Measurements from ENCODE around the gene FBXL16.
"Not testable (repeated sequence)": the region's sequence is repeated elsewhere in the genome, so short reads cannot be mapped to it uniquely, and the experiment has no call there.

Gene FBXL16, protein sequence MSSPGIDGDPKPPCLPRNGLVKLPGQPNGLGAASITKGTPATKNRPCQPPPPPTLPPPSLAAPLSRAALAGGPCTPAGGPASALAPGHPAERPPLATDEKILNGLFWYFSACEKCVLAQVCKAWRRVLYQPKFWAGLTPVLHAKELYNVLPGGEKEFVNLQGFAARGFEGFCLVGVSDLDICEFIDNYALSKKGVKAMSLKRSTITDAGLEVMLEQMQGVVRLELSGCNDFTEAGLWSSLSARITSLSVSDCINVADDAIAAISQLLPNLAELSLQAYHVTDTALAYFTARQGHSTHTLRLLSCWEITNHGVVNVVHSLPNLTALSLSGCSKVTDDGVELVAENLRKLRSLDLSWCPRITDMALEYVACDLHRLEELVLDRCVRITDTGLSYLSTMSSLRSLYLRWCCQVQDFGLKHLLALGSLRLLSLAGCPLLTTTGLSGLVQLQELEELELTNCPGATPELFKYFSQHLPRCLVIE

DNA sequence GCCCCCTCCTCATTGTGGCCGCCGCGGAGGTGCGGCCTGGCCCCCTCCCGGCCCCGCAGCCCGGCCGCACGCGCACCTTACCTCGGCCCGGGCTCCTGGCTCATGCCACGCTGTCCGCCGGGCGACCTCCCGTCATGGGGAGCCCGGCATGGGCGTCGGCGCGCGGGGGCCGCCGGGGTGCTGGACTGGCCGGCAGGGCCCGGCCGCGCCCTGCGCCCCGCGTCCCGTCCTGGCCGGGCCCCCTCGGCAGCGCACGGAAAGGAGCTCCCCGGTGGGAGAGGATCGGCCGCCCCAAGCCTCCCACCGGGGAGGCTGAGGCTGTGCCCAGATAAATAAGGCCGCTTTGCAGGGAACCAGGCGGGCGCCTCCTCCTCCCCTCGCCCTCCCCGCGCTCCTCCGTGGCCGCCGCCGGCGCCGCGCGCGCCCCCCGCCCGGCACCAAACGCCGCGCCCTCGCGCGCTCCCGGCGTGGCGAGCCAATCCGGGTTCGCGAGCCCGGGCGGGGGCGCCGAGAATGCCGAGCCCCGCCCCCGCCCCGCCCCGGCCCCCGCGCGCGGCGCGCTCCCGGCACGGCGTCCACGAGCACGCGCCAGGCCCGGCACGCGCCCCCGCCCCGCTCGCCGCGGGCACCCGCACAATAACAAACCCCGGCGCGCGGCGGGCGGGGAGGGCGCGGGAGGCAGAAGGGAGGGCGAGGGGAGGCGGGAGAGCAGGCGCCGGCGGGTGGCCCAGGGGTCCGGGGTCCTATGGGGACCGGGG, at the start of gene FBXL16:
Gene FBXL16 (minus strand): TSS at position 371 of the 758 bp plus-strand sequence. CDS start 8,396 bp downstream, outside the sequence.
- no peak for DNase-seq (ENCODE audit: low read depth)
- H3K4me3 ChIP-seq (ENCODE audit: low read depth, low read length) = no peak within 1 kb of the TSS

DNA sequence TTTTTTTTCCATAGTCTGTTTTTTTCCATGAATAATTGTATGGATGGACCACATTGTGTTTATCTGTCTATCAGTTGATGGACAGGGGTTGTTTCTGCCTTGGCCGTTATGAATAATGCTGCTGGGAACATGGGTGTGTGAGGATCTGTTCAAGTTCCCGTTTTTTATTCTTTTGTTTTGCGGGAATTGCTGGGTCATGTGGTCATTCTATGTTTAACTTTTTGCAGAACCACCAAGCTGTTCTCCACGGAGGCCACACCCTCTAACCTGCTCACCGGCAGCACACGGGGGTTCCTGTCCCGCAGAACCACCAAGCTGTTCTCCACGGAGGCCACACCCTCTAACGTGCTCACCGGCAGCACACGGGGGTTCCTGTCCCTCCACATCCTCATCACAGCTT, 49.1 kb upstream of the FBXL16 start:
- TF ChIP-seq, protein P1, sequence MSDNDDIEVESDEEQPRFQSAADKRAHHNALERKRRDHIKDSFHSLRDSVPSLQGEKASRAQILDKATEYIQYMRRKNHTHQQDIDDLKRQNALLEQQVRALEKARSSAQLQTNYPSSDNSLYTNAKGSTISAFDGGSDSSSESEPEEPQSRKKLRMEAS (IDR thresholded peaks at IDR 0.05; ENCODE audit: low read depth, low read length) = no peak
- TF ChIP-seq POLR2A (IDR thresholded peaks at IDR 0.05; ENCODE audit: extremely low read depth, insufficient read length) (no peak), MYC (IDR thresholded peaks at IDR 0.05; ENCODE audit: low read depth, low read length) (no peak)
- TF ChIP-seq, protein P2, sequence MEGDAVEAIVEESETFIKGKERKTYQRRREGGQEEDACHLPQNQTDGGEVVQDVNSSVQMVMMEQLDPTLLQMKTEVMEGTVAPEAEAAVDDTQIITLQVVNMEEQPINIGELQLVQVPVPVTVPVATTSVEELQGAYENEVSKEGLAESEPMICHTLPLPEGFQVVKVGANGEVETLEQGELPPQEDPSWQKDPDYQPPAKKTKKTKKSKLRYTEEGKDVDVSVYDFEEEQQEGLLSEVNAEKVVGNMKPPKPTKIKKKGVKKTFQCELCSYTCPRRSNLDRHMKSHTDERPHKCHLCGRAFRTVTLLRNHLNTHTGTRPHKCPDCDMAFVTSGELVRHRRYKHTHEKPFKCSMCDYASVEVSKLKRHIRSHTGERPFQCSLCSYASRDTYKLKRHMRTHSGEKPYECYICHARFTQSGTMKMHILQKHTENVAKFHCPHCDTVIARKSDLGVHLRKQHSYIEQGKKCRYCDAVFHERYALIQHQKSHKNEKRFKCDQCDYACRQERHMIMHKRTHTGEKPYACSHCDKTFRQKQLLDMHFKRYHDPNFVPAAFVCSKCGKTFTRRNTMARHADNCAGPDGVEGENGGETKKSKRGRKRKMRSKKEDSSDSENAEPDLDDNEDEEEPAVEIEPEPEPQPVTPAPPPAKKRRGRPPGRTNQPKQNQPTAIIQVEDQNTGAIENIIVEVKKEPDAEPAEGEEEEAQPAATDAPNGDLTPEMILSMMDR (IDR thresholded peaks at IDR 0.05; ENCODE audit: low read depth, low read length) = no peak
- peak; percentile 64 for DNase-seq (ENCODE audit: low read depth)
- no peak overlapping the region for H3K4me3 ChIP-seq (ENCODE audit: low read depth, low read length)

More for the DNA sequence above, at the start of gene FBXL16:
- TF ChIP-seq, protein P1 (IDR thresholded peaks at IDR 0.05; ENCODE audit: low read depth, low read length) = no peak
- TF ChIP-seq POLR2A (IDR thresholded peaks at IDR 0.05; ENCODE audit: extremely low read depth, insufficient read length) (no peak), MYC (IDR thresholded peaks at IDR 0.05; ENCODE audit: low read depth, low read length) (no peak)
- TF ChIP-seq, protein P2 (IDR thresholded peaks at IDR 0.05; ENCODE audit: low read depth, low read length) = no peak

DNA sequence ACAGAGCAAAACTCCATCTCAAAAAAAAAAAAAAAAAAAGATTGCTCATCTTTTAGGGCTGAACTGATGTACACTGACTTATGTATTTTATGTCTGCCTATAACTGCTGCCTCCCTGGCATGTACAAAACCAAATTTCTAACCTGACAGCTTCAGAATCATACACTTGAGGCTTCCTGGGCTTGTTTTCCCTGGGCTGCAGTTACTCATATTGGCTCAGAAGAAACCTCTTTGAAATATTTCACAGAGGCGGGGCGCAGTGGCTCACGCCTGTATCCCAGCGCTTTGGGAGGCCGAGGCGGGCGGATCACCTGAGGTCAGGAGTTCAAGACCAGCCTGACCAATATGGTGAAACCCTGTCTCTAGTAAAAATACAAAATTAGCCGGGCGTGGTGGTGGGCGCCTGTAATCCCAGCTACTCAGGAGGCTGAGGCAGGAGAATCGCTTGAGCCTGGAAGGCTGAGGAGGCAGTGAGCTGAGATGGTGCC, 48.6 kb upstream of the FBXL16 start:
- not testable (repeated sequence) for DNase-seq (ENCODE audit: low read depth); H3K4me3 ChIP-seq (ENCODE audit: low read depth, low read length)

DNA sequence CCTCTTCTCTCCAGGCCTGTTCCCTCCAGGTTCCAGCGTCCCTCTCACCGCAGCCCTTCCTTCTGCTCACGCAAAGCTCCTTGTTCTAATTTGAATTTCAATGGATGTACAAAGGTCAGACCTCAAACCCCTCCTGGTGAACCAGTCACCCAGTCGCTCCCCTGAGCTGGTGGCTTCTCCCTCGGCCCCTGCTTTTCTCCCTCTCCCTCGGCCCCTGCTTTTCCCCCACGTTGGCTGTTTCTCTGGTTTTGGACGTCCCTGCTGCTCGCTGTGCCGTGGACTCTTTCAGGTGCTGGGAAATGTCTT, 46.4 kb upstream of the FBXL16 start:
- H3K4me3 ChIP-seq (ENCODE audit: low read depth, low read length) = no peak overlapping the region
- DNase-seq (ENCODE audit: low read depth) = no peak
- TF ChIP-seq POLR2A (IDR thresholded peaks at IDR 0.05; ENCODE audit: extremely low read depth, insufficient read length) (no peak), MYC (IDR thresholded peaks at IDR 0.05; ENCODE audit: low read depth, low read length) (no peak)
- TF ChIP-seq, protein P1 (IDR thresholded peaks at IDR 0.05; ENCODE audit: low read depth, low read length) = no peak
- TF ChIP-seq, protein P2 (IDR thresholded peaks at IDR 0.05; ENCODE audit: low read depth, low read length) = no peak

DNA sequence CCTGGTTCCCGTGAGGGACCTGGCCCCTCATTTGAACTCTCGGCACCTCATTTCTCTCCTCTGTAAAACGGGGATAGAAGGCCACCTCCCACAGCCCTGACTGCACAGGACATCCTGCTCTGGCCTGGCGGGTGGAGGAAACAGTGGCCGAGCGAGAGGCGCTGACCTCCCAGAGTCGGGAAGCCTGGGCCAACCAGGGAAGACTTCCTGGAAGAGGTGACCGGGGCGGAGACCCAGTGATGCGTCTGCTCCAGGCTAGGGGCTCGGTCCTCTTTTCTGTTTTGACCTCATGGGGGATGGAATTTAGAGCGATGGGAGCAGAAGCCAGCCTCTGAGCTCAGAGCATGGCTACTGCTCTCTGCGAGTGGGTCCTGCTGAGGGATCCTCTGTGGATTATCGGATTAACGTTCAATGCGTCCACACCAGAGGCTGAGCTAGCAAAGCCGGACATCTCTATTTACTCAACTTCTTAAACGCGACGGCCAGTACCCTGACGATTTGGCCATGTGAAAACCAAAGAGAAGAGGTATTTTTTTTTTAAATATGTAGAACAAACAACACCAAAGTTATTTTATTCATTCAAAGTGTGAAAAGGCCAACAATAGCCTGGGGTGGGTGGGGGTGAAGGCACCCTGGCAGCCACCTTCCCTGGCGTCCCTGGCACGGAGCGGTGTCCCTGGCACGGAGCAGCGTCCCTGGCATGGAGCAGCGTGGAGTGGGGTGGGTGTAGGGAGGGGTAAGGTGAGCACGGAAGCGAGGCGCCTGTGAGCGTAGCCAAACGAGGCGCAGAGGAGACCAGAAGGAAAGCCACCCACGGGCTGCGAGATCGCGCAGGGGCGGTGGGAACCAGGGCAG, 45.8 kb upstream of the FBXL16 start:
- H3K4me3 ChIP-seq (ENCODE audit: low read depth, low read length) = no peak overlapping the region
- TF ChIP-seq POLR2A (IDR thresholded peaks at IDR 0.05; ENCODE audit: extremely low read depth, insufficient read length) = no peak
- TF ChIP-seq, protein P2 (IDR thresholded peaks at IDR 0.05; ENCODE audit: low read depth, low read length) = no peak
- no peak for TF ChIP-seq MYC (IDR thresholded peaks at IDR 0.05; ENCODE audit: low read depth, low read length)
- DNase-seq (ENCODE audit: low read depth) = no peak
